ENCODE results near the gene LNX2. TPM values are rescaled to one million over a fixed set of nuclear protein-coding genes. Genes with fewer than 3 reads are reported as not detected.

The LNX2 gene
- total RNA-seq, 5 donors from 2014 or later (not counting 1 experiment from before 2014, with no cell fraction given): 5.0 to 11.8 (median 9.8) TPM

DNA sequence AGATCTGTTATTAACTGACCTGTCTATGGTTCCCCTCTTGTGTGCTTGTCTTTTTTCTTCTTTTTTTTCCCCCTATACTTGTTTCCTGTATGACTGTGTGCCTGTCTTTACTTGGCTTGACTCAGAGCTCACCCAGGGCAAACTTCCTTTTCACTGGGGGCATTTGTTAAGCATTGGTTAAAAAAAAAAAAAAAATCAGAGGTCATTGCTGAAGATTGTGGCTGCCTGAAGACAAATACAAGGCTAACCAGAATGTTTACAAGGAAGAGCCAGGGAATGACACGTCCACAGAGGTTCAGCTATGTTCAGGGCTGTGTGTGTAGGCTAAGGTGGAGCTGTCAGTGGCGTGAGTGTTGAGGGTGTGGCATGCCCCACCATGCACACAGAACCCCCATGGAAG is 47.1 kb downstream of the LNX2 start:
- no CpG with 5 or more reads among the region's 2 CpGs for WGBS (ENCODE audit: insufficient coverage)
- Histone ChIP-seq H3K9me3 (no peaks in the 10 kb centered on the region), H3K27me3 (replicated peaks in 1 of 2; ENCODE audit: control insufficient read depth in 2 of 2, extremely low read depth in 1 of 2, insufficient read depth in 2 of 2, low read length in 1 of 2) (no peaks in the 10 kb centered on the region), H3K27ac (ENCODE audit: low read length) (no peak overlapping the region), H3K36me3 (ENCODE audit: control insufficient read depth in 2 of 2, extremely low read depth in 1 of 2, insufficient read depth in 1 of 2, low read length in 1 of 2) (peaks cover 0 to 10% of the 10 kb centered on the region in 2 donors), H3K4me1 (ENCODE audit: control insufficient read depth in 1 of 2, extremely low read depth in 1 of 2, insufficient read depth in 2 of 2, low read length in 2 of 2) (peaks cover 0 to 2% of the 10 kb centered on the region in 2 experiments), H3K4me3 (ENCODE audit: control insufficient read depth in 1 of 2, extremely low read depth in 1 of 2, low read length in 1 of 2) (no peak overlapping the region)
- peaks cover 42% of the 10 kb centered on the region for H3K36me3 Mint-ChIP-seq
- ChIA-PET POLR2A (interaction anchor here in 1 of 2 donors (0.5 kb wide), 1 partner anchor 13 kb away, joined by 3 read pairs; no protein-coding TSS in a partner anchor), CTCF (interaction anchor here in 1 of 2 donors (0.5 to 0.9 kb wide), 2 partner anchors 15 to 149 kb away, joined by 8 to 9 read pairs; partner anchors contain the start of gene GTF3A)
- H3K27ac Mint-ChIP-seq: no peak overlapping the region
- no peak overlapping the region for H3K4me3 Mint-ChIP-seq
- H3K9me3 Mint-ChIP-seq: no peaks in the 10 kb centered on the region
- no peaks in the 10 kb centered on the region for H3K27me3 Mint-ChIP-seq
- H3K4me1 Mint-ChIP-seq: peaks cover 20 to 27% (median 23%) of the 10 kb centered on the region in 3 donors
- DNase-seq (no peak), ATAC-seq (replicated peaks in 1 of 4) (no peak)

DNA sequence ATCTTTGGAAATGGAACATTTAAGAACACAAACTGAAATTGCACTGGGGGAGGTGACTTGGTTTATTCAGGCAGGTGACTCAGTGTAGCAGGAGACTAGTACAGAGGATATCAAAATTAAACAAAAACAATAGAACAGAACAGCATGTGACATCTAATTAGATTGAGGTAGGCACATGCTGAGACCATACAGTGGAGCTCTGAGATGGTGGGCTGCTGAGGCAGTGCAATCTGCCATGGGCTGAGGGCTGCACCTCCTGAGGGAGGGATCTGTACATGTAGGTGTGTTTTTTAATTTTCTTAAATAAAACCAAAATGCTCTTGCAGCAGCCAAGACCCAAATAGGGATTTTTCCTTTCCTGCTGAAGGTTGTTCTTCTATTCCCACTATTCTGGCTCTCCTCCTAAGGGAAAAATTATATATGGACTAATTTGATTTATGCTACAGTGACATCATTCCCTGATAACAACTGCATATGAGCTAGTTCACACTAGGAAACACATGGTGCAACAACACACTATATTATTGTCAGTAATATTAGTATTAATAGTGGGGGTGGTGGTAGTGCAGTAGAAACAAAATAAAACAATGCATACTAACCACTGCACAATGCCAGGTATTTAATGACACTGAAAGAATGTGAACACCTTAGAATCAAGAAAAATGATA is 48.0 kb downstream of the LNX2 start:
- ChIA-PET CTCF (no interaction called here), POLR2A (no interaction called here)
- Histone ChIP-seq H3K27me3 (replicated peaks in 1 of 2; ENCODE audit: control insufficient read depth in 2 of 2, extremely low read depth in 1 of 2, insufficient read depth in 2 of 2, low read length in 1 of 2) (no peaks in the 10 kb centered on the region), H3K4me3 (ENCODE audit: control insufficient read depth in 1 of 2, extremely low read depth in 1 of 2, low read length in 1 of 2) (no peak overlapping the region), H3K27ac (ENCODE audit: low read length) (no peak overlapping the region), H3K36me3 (ENCODE audit: control insufficient read depth in 2 of 2, extremely low read depth in 1 of 2, insufficient read depth in 1 of 2, low read length in 1 of 2) (peaks cover 0 to 18% of the 10 kb centered on the region in 2 donors), H3K9me3 (no peaks in the 10 kb centered on the region), H3K4me1 (ENCODE audit: control insufficient read depth in 1 of 2, extremely low read depth in 1 of 2, insufficient read depth in 2 of 2, low read length in 2 of 2) (peaks cover 0 to 2% of the 10 kb centered on the region in 2 experiments)
- DNase-seq (no peak), ATAC-seq (replicated peaks in 1 of 4) (no peak)
- Mint-ChIP-seq H3K4me1 (peaks cover 20 to 27% (median 20%) of the 10 kb centered on the region in 3 donors), H3K9me3 (no peaks in the 10 kb centered on the region), H3K36me3 (peaks cover 40% of the 10 kb centered on the region), H3K27ac (no peak overlapping the region), H3K4me3 (no peak overlapping the region), H3K27me3 (no peaks in the 10 kb centered on the region)

DNA sequence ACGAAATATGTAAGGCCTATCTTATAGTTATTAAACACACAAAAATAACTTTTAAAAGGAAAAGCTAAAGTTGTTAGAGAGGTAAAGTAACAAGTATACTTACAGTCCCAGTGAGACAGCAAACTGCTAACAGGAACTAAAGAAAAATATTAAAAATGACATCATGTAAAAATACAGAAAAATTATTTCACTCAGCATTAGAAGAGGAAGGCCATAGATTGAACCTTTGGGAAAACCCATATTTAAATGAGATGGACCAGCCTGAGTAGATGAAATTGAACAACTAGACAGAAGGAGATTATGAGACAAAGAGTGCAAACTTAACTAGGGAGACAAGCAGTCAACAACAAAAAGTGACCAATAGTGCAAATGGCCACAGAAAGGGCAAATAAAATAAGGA is 49.4 kb downstream of the LNX2 start:
- CTCF ChIA-PET: no interaction called here

DNA sequence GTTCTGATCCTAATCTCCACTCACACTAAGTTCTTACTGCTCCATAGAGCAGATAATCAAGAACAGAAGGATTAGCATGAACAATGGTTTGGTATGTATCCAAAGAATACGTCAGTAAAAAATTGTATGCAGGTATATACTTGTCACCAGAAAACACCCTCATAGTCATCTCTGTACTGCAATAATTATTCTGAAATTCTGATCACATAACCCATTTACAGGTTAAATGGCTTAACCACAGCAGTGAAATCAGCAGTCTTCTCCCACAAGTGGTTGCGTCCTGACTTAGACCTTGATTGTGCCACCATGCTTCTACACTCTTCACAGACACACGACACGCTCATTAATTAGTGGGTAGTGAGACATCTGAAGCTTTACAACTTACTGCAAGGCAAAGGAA is 50.9 kb downstream of the LNX2 start:
- no CpG with 5 or more reads among the region's 4 CpGs for WGBS (ENCODE audit: insufficient coverage)
- no peak for DNase-seq
- H3K36me3 Mint-ChIP-seq: peaks cover 27% of the 10 kb centered on the region
- no peak overlapping the region for H3K27ac ChIP-seq (ENCODE audit: low read length)
- no peaks in the 10 kb centered on the region for H3K9me3 Mint-ChIP-seq
- H3K4me1 Mint-ChIP-seq: peaks cover 10 to 19% (median 12%) of the 10 kb centered on the region in 3 donors
- no peak for ATAC-seq (replicated peaks in 1 of 4)
- H3K9me3 ChIP-seq: no peaks in the 10 kb centered on the region
- H3K36me3 ChIP-seq (ENCODE audit: control insufficient read depth in 2 of 2, extremely low read depth in 1 of 2, insufficient read depth in 1 of 2, low read length in 1 of 2): peaks cover 0 to 27% of the 10 kb centered on the region in 2 donors
- no peaks in the 10 kb centered on the region for H3K27me3 Mint-ChIP-seq
- H3K4me1 ChIP-seq (ENCODE audit: control insufficient read depth in 1 of 2, extremely low read depth in 1 of 2, insufficient read depth in 2 of 2, low read length in 2 of 2): no peaks in the 10 kb centered on the region
- no peak overlapping the region for H3K4me3 Mint-ChIP-seq
- no peak overlapping the region for H3K27ac Mint-ChIP-seq
- ChIA-PET POLR2A (interaction anchor here in 1 of 2 donors (1.1 kb wide), 1 partner anchor 9 kb away, joined by 3 read pairs; no protein-coding TSS in a partner anchor), CTCF (interaction anchor here in 1 of 2 donors (0.6 kb wide), 2 partner anchors 54 to 414 kb away, joined by 3 to 4 read pairs; no protein-coding TSS in a partner anchor)
- no peaks in the 10 kb centered on the region for H3K27me3 ChIP-seq (replicated peaks in 1 of 2; ENCODE audit: control insufficient read depth in 2 of 2, extremely low read depth in 1 of 2, insufficient read depth in 2 of 2, low read length in 1 of 2)
- H3K4me3 ChIP-seq (ENCODE audit: control insufficient read depth in 1 of 2, extremely low read depth in 1 of 2, low read length in 1 of 2): no peak overlapping the region

More for the DNA sequence above, 49.4 kb downstream of the LNX2 start:
- H3K9me3 Mint-ChIP-seq: no peaks in the 10 kb centered on the region
- POLR2A ChIA-PET: no interaction called here
- H3K27ac Mint-ChIP-seq: no peak overlapping the region
- Histone ChIP-seq H3K9me3 (no peaks in the 10 kb centered on the region), H3K36me3 (ENCODE audit: control insufficient read depth in 2 of 2, extremely low read depth in 1 of 2, insufficient read depth in 1 of 2, low read length in 1 of 2) (peaks cover 0 to 27% of the 10 kb centered on the region in 2 donors), H3K27me3 (replicated peaks in 1 of 2; ENCODE audit: control insufficient read depth in 2 of 2, extremely low read depth in 1 of 2, insufficient read depth in 2 of 2, low read length in 1 of 2) (no peaks in the 10 kb centered on the region), H3K4me1 (ENCODE audit: control insufficient read depth in 1 of 2, extremely low read depth in 1 of 2, insufficient read depth in 2 of 2, low read length in 2 of 2) (no peaks in the 10 kb centered on the region), H3K27ac (ENCODE audit: low read length) (no peak overlapping the region), H3K4me3 (ENCODE audit: control insufficient read depth in 1 of 2, extremely low read depth in 1 of 2, low read length in 1 of 2) (no peak overlapping the region)
- no CpG with 5 or more reads among the region's 1 CpG for WGBS (ENCODE audit: insufficient coverage)
- no peaks in the 10 kb centered on the region for H3K27me3 Mint-ChIP-seq
- peaks cover 33% of the 10 kb centered on the region for H3K36me3 Mint-ChIP-seq
- H3K4me3 Mint-ChIP-seq: no peak overlapping the region
- H3K4me1 Mint-ChIP-seq: peaks cover 18 to 22% (median 18%) of the 10 kb centered on the region in 3 donors
- DNase-seq (no peak), ATAC-seq (replicated peaks in 1 of 4) (no peak)

DNA sequence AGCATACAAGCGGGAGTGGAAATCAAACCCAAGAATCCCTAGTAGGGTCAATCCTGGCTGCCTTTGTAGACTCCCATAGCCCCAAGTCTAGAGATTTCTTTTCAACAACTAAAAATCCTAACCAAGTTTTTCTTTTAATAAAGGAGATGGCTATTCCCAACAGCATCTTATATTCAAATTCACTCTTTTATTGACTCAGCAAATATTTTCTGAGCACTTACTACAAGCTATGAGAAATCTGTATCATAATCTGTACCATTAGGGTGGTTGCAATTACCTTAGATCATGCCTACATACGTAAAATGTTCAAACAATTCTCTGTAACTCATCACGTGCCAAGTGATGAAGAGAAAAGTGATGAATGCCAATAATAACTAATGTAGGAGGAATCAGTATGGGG is 54.5 kb downstream of the LNX2 start:
- Mint-ChIP-seq H3K27ac (no peak overlapping the region), H3K36me3 (peaks cover 32% of the 10 kb centered on the region), H3K27me3 (no peaks in the 10 kb centered on the region), H3K4me3 (no peak overlapping the region), H3K4me1 (peaks cover 9 to 15% (median 14%) of the 10 kb centered on the region in 3 donors), H3K9me3 (no peaks in the 10 kb centered on the region)
- ATAC-seq (replicated peaks in 1 of 4) (no peak), DNase-seq (no peak)
- H3K36me3 ChIP-seq (ENCODE audit: control insufficient read depth in 2 of 2, extremely low read depth in 1 of 2, insufficient read depth in 1 of 2, low read length in 1 of 2): peaks cover 0 to 36% of the 10 kb centered on the region in 2 donors
- H3K27ac ChIP-seq (ENCODE audit: low read length): no peak overlapping the region
- H3K27me3 ChIP-seq (replicated peaks in 1 of 2; ENCODE audit: control insufficient read depth in 2 of 2, extremely low read depth in 1 of 2, insufficient read depth in 2 of 2, low read length in 1 of 2): no peaks in the 10 kb centered on the region
- H3K4me1 ChIP-seq (ENCODE audit: control insufficient read depth in 1 of 2, extremely low read depth in 1 of 2, insufficient read depth in 2 of 2, low read length in 2 of 2): no peaks in the 10 kb centered on the region
- H3K9me3 ChIP-seq: no peaks in the 10 kb centered on the region
- WGBS (ENCODE audit: insufficient coverage): 100% methylated on average over 1 of the region's 3 CpGs
- no peak overlapping the region for H3K4me3 ChIP-seq (ENCODE audit: control insufficient read depth in 1 of 2, extremely low read depth in 1 of 2, low read length in 1 of 2)
- ChIA-PET POLR2A (no interaction called here), CTCF (no interaction called here)

DNA sequence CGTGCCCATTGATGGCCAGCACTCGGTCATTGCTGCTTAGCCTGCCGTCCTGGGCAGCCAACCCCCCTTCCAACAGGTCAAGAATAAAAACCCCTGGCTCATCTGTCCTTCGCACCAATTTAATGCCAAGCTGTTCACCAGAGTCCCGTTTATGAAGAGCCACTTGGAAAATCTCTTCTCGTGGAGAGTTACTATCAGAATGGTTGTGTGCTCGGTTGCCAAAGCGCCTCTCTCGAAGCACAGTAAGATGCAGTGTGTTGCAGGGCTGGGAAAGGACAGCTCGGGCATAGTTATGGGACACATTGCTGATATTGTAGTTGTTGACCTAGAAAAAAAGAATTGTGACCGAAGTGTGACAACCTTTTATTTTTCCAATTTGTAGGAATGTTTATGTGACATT is 57.9 kb downstream of the LNX2 start:
- Histone ChIP-seq H3K27ac (ENCODE audit: low read length) (no peak overlapping the region), H3K4me1 (ENCODE audit: control insufficient read depth in 1 of 2, extremely low read depth in 1 of 2, insufficient read depth in 2 of 2, low read length in 2 of 2) (peaks cover 0 to 3% of the 10 kb centered on the region in 2 experiments), H3K27me3 (replicated peaks in 1 of 2; ENCODE audit: control insufficient read depth in 2 of 2, extremely low read depth in 1 of 2, insufficient read depth in 2 of 2, low read length in 1 of 2) (no peaks in the 10 kb centered on the region), H3K9me3 (no peaks in the 10 kb centered on the region), H3K4me3 (ENCODE audit: control insufficient read depth in 1 of 2, extremely low read depth in 1 of 2, low read length in 1 of 2) (no peak overlapping the region), H3K36me3 (ENCODE audit: control insufficient read depth in 2 of 2, extremely low read depth in 1 of 2, insufficient read depth in 1 of 2, low read length in 1 of 2) (peaks cover 0 to 21% of the 10 kb centered on the region in 2 donors)
- ATAC-seq (replicated peaks in 1 of 4) (no peak), DNase-seq (no peak)
- peak overlapping the region in 1 of 2 donors; percentile 22 for H3K27ac Mint-ChIP-seq
- peaks cover 26% of the 10 kb centered on the region for H3K36me3 Mint-ChIP-seq
- H3K4me1 Mint-ChIP-seq: peaks cover 9 to 26% (median 26%) of the 10 kb centered on the region in 3 donors
- H3K4me3 Mint-ChIP-seq: no peak overlapping the region
- 98% methylated on average over 10 of the region's 11 CpGs for WGBS (ENCODE audit: insufficient coverage)
- POLR2A ChIA-PET: no interaction called here
- no peaks in the 10 kb centered on the region for H3K9me3 Mint-ChIP-seq
- H3K27me3 Mint-ChIP-seq: no peaks in the 10 kb centered on the region
- CTCF ChIA-PET: no interaction called here
